ENCODE measurements around the gene IKBKG.

IKBKG gene

GRCh38 chrX:154515966-154516655 is 31.3 kb upstream of the IKBKG start, which contains the start of gene FAM3A:
Gene FAM3A, minus strand, starts transcription at chrX:154516232. Its CDS starts 460 bp downstream, at chrX:154515772.
- TF ChIP-seq FOXM1 (IDR thresholded peaks at IDR 0.05; ENCODE audit: borderline replicate concordance, low read depth): no peak
- TF ChIP-seq EGR1 (IDR thresholded peaks at IDR 0.05): 0 out of 2 replicates have a peak, but pooled peaks have one; percentile 26
- no peak for TF ChIP-seq NFIC (IDR thresholded peaks at IDR 0.05)
- no peak for TF ChIP-seq REST (IDR thresholded peaks at IDR 0.05; ENCODE audit: low read depth)
- TF ChIP-seq YY1 (IDR thresholded peaks at IDR 0.05; ENCODE audit: low read depth): peak; percentile 81
- TF ChIP-seq TAF1 (IDR thresholded peaks at IDR 0.05; ENCODE audit: low read depth): peak; percentile 53; the same call in 1 of the 2 replicates

GRCh38 chrX:154516656-154517100 is 30.7 kb upstream of the IKBKG start:
- TF ChIP-seq RAD21 (IDR thresholded peaks at IDR 0.05; ENCODE audit: low read depth): no peak
- no peak for TF ChIP-seq YY1 (IDR thresholded peaks at IDR 0.05; ENCODE audit: low read depth)
- no peak for TF ChIP-seq ZBTB7A (IDR thresholded peaks at IDR 0.05; ENCODE audit: low read depth)
- TF ChIP-seq TCF12 (IDR thresholded peaks at IDR 0.05; ENCODE audit: low read depth): no peak
- no peak for TF ChIP-seq FOXM1 (IDR thresholded peaks at IDR 0.05; ENCODE audit: borderline replicate concordance, low read depth)
- no peak for TF ChIP-seq MAX (IDR thresholded peaks at IDR 0.05)
- TF ChIP-seq TAF1 (IDR thresholded peaks at IDR 0.05; ENCODE audit: low read depth): no peak
- TF ChIP-seq NFIC (IDR thresholded peaks at IDR 0.05): no peak
- TF ChIP-seq USF1 (IDR thresholded peaks at IDR 0.05): no peak
- no peak for TF ChIP-seq CREB1 (IDR thresholded peaks at IDR 0.05; ENCODE audit: low read depth)
- TF ChIP-seq CEBPB (IDR thresholded peaks at IDR 0.05): no peak
- TF ChIP-seq TEAD4 (IDR thresholded peaks at IDR 0.05): no peak
- no peak for TF ChIP-seq EGR1 (IDR thresholded peaks at IDR 0.05)
- no peak for TF ChIP-seq EP300 (IDR thresholded peaks at IDR 0.05; ENCODE audit: borderline replicate concordance)

- TF ChIP-seq CREB1 (IDR thresholded peaks at IDR 0.05; ENCODE audit: low read depth) (no peak), TAF1 (IDR thresholded peaks at IDR 0.05; ENCODE audit: low read depth) (no peak), RAD21 (IDR thresholded peaks at IDR 0.05; ENCODE audit: low read depth) (no peak), USF1 (IDR thresholded peaks at IDR 0.05) (no peak), NFIC (IDR thresholded peaks at IDR 0.05) (no peak), REST (IDR thresholded peaks at IDR 0.05; ENCODE audit: low read depth) (no peak), ZBTB7A (IDR thresholded peaks at IDR 0.05; ENCODE audit: low read depth) (no peak)
Measured at GRCh38 chrX:154517101-154517781, 30.2 kb upstream of the IKBKG start.

- TF ChIP-seq REST (IDR thresholded peaks at IDR 0.05; ENCODE audit: low read depth): no peak
- no peak for TF ChIP-seq YY1 (IDR thresholded peaks at IDR 0.05; ENCODE audit: low read depth)
- no peak for TF ChIP-seq TCF12 (IDR thresholded peaks at IDR 0.05; ENCODE audit: low read depth)
- TF ChIP-seq TEAD4 (IDR thresholded peaks at IDR 0.05): no peak
- TF ChIP-seq FOXM1 (IDR thresholded peaks at IDR 0.05; ENCODE audit: borderline replicate concordance, low read depth): no peak
- TF ChIP-seq RAD21 (IDR thresholded peaks at IDR 0.05; ENCODE audit: low read depth): no peak
- TF ChIP-seq CEBPB (IDR thresholded peaks at IDR 0.05): no peak
Measured at GRCh38 chrX:154519389-154519788, 28.0 kb upstream of the IKBKG start.

Data from Ishikawa (cell line).